IPS-15b (cell line): ENCODE data around the gene LLGL1.

ENCODE experiments used
- H3K27me3 ChIP-seq: one replicate; pipeline ENCODE4 v1.6.1; 2013; ENCODE audit warnings: low read length; ENCODE audit not compliant: control insufficient read depth, insufficient read depth
- H3K36me3 ChIP-seq: one replicate; pipeline ENCODE4 v1.6.1; 2013; ENCODE audit warnings: low read length; ENCODE audit not compliant: control insufficient read depth, insufficient read depth
- H3K4me1 ChIP-seq: one replicate; pipeline ENCODE4 v1.6.1; 2013; ENCODE audit warnings: mild to moderate bottlenecking, low read length; ENCODE audit not compliant: control insufficient read depth, insufficient read depth
- H3K4me3 ChIP-seq: one replicate; pipeline ENCODE4 v1.5.1; 2013; ENCODE audit warnings: low read depth, low read length
- H3K9ac ChIP-seq: one replicate; pipeline ENCODE4 v1.6.1; 2013; ENCODE audit warnings: low read depth, mild to moderate bottlenecking, low read length
- H3K9me3 ChIP-seq: one replicate; pipeline ENCODE4 v1.6.1; 2013; ENCODE audit warnings: mild to moderate bottlenecking, low read length; ENCODE audit not compliant: control insufficient read depth, insufficient read depth

LLGL1 gene

GRCh38 chr17:18224387-18225120, 881 bp upstream of the LLGL1 start:
- Histone ChIP-seq H3K36me3 (no peaks in the 10 kb centered on the region), H3K9ac (peak overlapping the region; percentile 84), H3K4me1 (peaks cover 5% of the 10 kb centered on the region), H3K4me3 (peak overlapping the region; percentile 82), H3K9me3 (no peaks in the 10 kb centered on the region), H3K27me3 (no peaks in the 10 kb centered on the region)

DNA sequence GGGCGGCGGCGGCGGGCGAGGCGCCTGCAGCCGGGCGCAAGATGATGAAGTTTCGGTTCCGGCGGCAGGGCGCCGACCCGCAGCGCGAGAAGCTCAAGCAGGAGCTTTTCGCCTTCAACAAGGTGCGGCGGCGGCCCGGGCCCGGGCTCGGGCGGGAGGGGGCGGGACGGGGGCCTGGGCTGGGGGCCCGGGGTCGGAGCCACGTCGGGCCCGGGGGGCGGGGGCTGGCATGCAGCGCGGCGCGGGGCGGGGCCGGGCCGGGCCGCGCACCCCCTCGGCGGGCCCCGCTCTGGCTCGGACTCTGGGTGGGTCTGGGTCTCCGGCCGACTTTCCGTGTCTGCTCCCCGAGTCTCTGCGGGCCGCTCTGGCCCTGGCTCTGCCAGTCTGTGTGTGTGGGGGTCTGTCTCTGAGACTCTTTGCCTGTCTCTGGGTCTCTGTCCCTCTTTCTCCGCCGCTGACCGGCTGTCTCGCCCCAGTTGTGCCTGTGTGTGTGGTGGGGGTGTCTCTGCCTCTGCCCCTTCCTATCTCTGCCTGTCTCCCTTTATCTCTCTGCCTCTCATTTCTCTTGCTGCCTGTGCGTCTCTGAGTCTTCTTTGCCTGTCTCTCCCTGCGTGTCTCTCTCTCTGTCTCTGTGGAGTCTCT, 328 bp downstream of the LLGL1 start:
- Histone ChIP-seq H3K4me1 (peaks cover 5% of the 10 kb centered on the region), H3K9ac (peak overlapping the region; percentile 79), H3K4me3 (peak overlapping the region; percentile 99), H3K36me3 (no peaks in the 10 kb centered on the region), H3K9me3 (no peaks in the 10 kb centered on the region), H3K27me3 (no peaks in the 10 kb centered on the region)

GRCh38 chr17:18226284-18226945, 980 bp downstream of the LLGL1 start:
- H3K4me3 ChIP-seq: peak overlapping the region; percentile 99
- no peaks in the 10 kb centered on the region for H3K9me3 ChIP-seq
- H3K27me3 ChIP-seq: no peaks in the 10 kb centered on the region
- H3K4me1 ChIP-seq: peaks cover 5% of the 10 kb centered on the region
- H3K36me3 ChIP-seq: no peaks in the 10 kb centered on the region
- H3K9ac ChIP-seq: peak overlapping the region; percentile 79

- Histone ChIP-seq H3K36me3 (peaks cover 9% of the 10 kb centered on the region), H3K9ac (no peak overlapping the region), H3K9me3 (no peaks in the 10 kb centered on the region), H3K4me1 (peaks cover 5% of the 10 kb centered on the region), H3K4me3 (no peak overlapping the region), H3K27me3 (no peaks in the 10 kb centered on the region)
Observed at GRCh38 chr17:18227635-18228034, 2.2 kb downstream of the LLGL1 start.

DNA sequence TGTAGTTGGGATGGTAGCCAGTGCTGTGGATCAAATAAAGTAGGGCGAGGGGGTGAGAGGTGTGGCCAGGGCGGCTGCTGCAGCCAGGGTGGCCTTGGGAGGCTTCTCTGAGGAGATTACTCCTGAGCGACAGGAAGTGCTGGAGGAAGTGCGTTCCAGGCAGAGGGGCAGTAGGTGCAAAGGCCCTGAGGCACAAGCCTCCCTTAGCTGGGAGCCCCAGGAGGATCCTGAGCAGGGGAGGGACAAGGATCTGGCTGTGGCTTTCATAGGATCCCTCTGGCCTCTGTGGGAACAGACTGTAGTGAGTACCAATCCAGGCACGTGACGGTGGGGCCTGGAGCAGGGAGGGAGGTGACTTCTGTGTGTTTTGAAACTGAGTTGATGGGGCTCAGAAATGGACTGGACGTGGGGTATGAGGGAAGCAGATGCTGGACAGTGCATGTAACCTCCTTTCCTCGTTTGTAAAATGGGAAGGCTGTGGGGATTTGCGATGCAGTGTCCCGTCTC, 2.8 kb downstream of the LLGL1 start:
- Histone ChIP-seq H3K9ac (no peak overlapping the region), H3K36me3 (peaks cover 13% of the 10 kb centered on the region), H3K9me3 (no peaks in the 10 kb centered on the region), H3K4me1 (peaks cover 5% of the 10 kb centered on the region), H3K27me3 (no peaks in the 10 kb centered on the region), H3K4me3 (no peak overlapping the region)

DNA sequence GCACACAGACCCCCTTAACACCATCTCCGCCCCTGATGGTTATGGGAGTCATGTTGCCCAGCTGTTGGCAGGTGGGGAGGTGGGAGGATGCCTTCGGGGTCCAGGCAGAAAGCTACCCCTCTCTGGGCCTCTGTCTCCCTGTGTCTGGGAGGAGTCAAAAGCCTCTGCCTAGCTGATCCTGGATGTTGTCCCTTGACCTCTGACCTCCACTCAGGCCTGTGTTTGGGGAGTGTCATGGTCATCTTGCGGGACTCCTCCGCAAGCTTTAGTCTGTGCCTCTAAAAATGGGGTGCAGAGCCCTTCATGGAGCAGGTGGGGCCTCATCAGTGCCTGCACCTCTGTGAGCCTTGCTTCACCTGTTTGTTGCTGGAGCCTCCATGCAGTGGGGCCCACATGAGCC, 3.8 kb downstream of the LLGL1 start:
- Histone ChIP-seq H3K4me1 (peaks cover 1% of the 10 kb centered on the region), H3K4me3 (no peak overlapping the region), H3K9me3 (no peaks in the 10 kb centered on the region), H3K9ac (no peak overlapping the region), H3K36me3 (peaks cover 22% of the 10 kb centered on the region), H3K27me3 (no peaks in the 10 kb centered on the region)

DNA sequence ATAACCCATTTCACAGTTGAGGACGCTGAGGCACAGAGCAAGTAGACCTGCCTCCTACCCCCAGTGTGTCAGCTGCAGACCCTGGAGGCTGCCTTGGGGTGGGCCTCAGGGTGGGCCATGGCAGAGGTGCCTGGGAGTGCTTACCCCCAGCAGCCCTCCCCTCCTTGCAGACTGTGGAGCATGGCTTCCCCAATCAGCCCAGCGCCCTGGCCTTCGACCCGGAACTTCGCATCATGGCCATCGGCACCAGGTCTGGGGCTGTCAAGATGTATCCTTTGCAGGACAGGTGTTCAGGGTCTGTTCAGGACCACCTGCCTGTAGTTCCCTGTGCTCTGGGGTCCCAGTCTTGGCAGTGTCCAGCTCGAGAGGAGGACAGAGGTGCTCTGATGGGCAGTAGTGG, 4.3 kb downstream of the LLGL1 start:
- no peak overlapping the region for H3K9ac ChIP-seq
- no peaks in the 10 kb centered on the region for H3K4me1 ChIP-seq
- no peak overlapping the region for H3K4me3 ChIP-seq
- no peaks in the 10 kb centered on the region for H3K9me3 ChIP-seq
- no peaks in the 10 kb centered on the region for H3K27me3 ChIP-seq
- peaks cover 27% of the 10 kb centered on the region for H3K36me3 ChIP-seq

DNA sequence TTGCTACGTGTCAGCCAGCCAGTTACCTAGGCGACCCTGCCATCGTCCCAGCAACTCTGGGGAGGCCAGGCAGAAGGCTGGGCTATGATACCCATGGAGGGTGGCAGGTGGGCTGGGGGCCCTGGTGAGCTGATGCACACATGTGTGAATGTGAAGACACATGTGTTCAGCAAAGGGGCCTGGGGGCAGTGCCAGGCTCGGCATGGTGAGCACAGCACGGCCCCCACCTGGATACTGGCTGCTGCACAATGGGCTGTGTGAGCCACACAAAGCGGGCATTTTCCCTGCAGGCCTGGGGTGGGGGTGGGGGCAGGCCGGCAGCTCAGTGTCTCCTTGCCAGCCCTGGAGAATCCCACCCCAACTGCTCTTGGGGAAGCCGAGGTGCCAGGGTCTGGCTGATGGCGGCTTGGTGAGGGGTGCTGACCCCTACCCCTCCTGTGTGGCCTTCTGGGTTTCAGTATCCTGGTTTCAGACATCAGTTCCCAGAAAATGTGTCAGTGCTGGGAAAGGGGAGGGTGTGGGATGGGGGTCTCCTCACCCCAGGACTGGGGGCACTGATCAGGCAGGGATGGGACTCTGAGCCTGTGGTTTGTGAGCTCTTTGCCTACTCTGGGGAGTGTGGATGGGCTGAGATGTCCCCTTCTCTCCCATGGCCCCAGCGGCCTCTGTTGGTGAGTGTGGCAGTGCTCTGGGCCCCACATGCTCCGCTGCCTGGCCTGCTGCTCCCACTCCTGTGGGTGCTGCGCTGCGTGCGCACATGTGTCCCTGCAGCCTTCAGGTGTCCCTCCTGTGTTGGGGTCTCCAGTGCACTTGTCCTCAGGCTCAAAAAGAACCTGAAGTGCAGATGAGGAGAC, 5.1 kb downstream of the LLGL1 start:
- Histone ChIP-seq H3K9me3 (no peaks in the 10 kb centered on the region), H3K36me3 (peaks cover 35% of the 10 kb centered on the region), H3K27me3 (no peaks in the 10 kb centered on the region), H3K4me1 (no peaks in the 10 kb centered on the region), H3K4me3 (no peak overlapping the region), H3K9ac (no peak overlapping the region)

DNA sequence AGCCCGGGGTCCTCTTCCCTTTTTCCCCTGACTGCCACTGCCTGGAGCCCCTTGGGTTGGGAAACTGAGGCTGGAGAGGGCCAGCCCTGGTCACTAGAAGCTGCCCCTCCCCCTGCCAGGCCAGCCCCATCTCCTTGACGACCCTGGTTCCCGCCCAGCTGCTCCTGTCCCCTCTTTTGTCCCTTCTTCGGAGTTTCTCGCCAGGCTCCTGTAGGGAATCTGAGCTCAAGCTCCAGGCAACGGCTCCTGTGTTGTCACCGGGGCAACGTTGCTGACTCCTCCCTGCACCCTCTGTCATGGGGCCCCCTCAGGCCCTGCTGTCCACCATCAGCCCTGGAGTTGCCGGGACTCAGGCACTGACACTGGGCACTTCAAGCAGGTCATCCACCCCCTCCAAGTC, 5.7 kb downstream of the LLGL1 start:
- H3K36me3 ChIP-seq: peaks cover 41% of the 10 kb centered on the region
- no peak overlapping the region for H3K9ac ChIP-seq
- H3K4me3 ChIP-seq: no peak overlapping the region

GRCh38 chr17:18233803-18234518, 8.5 kb downstream of the LLGL1 start:
- Histone ChIP-seq H3K4me3 (no peak overlapping the region), H3K36me3 (peaks cover 67% of the 10 kb centered on the region), H3K9me3 (no peaks in the 10 kb centered on the region), H3K4me1 (no peaks in the 10 kb centered on the region), H3K9ac (no peak overlapping the region), H3K27me3 (no peaks in the 10 kb centered on the region)

More for the DNA sequence above, 5.7 kb downstream of the LLGL1 start:
- Histone ChIP-seq H3K27me3 (no peaks in the 10 kb centered on the region), H3K9me3 (no peaks in the 10 kb centered on the region), H3K4me1 (no peaks in the 10 kb centered on the region)
